Mesothelial cell of epicardium (in vitro differentiated cells): ENCODE measurements around the gene STXBP1. TPM values are rescaled to one million over a fixed set of nuclear protein-coding genes. Genes with fewer than 3 reads are reported as not detected.
A peak's percentile ranks its signal among the peaks of the same experiment; 100 is the strongest.

Source experiments
- DNase-seq, 2 experiments: peaks; one replicate each; pipeline ENCODE4 v3.0.0; 2021; ENCODE audit warnings: low spot score in 2 of 2; ENCODE audit not compliant: unreplicated experiment in 2 of 2
- H3K27ac Mint-ChIP-seq: 2 replicates; pipeline ENCODE4 v1.8.0; 2021; ENCODE audit warnings: mixed read lengths
- H3K27me3 Mint-ChIP-seq: 2 replicates; pipeline ENCODE4 v1.8.0; 2021; ENCODE audit warnings: low read depth, mixed read lengths
- H3K36me3 Mint-ChIP-seq: 2 replicates; pipeline ENCODE4 v1.8.0; 2021; ENCODE audit warnings: mixed read lengths
- H3K4me1 Mint-ChIP-seq: 2 replicates; pipeline ENCODE4 v1.8.0; 2021; ENCODE audit warnings: mixed read lengths
- H3K4me3 Mint-ChIP-seq: 2 replicates; pipeline ENCODE4 v1.8.0; 2021; ENCODE audit warnings: mild to moderate bottlenecking, moderate library complexity, mixed read lengths
- H3K9me3 Mint-ChIP-seq: 2 replicates; pipeline ENCODE4 v1.8.0; 2021; ENCODE audit warnings: mixed read lengths
- total RNA-seq: library from RNA; stranded (reverse); gene quantifications from 3 replicates; pipeline ENCODE4 v1.2.1, GENCODE V29; 2021
- TF ChIP-seq, protein P1 (sequence below): fragments of 200-600 bp; sonication (generic); IDR thresholded peaks from one replicate; pipeline ENCODE4 v1.5.0; 2021; ENCODE audit warnings: antibody characterized with exemption; ENCODE audit not compliant: unreplicated experiment

The STXBP1 gene
- total RNA-seq, 1 donor from 2014 or later: 105 TPM

DNA sequence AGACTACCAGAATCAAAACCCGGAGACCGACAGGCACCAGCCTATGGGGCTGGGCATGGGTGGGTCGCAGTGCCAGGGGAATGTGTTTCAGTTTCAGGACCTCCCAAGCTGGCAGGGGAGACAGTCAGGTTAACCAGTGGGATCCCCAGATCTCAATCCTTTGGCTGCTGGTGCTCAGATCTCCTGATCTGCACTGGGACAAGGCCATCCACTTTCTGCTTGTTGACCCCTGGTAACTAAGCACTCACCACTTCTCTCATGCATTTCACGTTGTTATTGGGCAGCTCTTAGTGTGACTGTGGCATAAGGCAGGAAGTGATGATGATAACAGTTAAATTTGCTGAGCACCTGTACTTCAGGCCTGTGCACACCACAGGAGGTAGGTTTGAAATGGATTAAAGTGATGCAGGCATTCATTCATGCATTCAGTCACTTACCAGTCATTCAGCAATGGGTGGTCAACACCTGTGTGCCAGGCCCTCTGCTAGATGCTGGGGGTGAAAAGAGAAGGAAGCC, 42.1 kb upstream of the STXBP1 start:
- peak overlapping the region; percentile 78 for H3K4me3 Mint-ChIP-seq
- no peaks in the 10 kb centered on the region for H3K9me3 Mint-ChIP-seq
- no peak for DNase-seq
- peaks cover 51% of the 10 kb centered on the region for H3K4me1 Mint-ChIP-seq
- TF ChIP-seq, protein P1, sequence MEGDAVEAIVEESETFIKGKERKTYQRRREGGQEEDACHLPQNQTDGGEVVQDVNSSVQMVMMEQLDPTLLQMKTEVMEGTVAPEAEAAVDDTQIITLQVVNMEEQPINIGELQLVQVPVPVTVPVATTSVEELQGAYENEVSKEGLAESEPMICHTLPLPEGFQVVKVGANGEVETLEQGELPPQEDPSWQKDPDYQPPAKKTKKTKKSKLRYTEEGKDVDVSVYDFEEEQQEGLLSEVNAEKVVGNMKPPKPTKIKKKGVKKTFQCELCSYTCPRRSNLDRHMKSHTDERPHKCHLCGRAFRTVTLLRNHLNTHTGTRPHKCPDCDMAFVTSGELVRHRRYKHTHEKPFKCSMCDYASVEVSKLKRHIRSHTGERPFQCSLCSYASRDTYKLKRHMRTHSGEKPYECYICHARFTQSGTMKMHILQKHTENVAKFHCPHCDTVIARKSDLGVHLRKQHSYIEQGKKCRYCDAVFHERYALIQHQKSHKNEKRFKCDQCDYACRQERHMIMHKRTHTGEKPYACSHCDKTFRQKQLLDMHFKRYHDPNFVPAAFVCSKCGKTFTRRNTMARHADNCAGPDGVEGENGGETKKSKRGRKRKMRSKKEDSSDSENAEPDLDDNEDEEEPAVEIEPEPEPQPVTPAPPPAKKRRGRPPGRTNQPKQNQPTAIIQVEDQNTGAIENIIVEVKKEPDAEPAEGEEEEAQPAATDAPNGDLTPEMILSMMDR: no peak
- H3K27ac Mint-ChIP-seq: peak overlapping the region; percentile 94
- no peaks in the 10 kb centered on the region for H3K27me3 Mint-ChIP-seq
- H3K36me3 Mint-ChIP-seq: no peaks in the 10 kb centered on the region

DNA sequence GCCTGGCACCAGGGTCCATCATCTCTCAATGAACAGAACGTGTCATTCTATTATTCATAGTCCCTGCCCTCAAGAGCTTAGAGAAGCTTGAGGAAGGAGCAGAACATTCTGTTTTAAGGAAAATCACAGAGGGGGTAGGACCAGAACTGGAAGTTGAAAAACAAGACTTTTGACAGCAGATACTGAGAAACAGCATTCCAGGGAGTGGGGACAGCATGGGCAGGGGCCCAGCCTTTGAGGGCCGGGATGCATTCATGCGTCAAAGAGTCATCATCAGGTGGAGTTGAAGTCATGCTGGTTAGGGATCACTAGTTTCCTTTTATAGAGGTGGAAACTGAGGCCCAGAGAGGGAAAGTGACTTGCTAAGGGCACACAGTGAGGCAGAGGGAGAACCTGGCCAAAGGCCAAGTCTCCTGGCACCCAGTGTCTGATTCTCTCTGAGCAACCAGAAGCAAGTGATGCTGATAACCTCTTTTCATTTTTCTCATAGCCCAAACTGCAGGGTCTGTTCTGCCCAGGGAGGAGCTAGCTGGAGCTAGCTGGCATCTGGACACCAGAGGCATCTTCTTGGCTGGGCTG, 41.5 kb upstream of the STXBP1 start:
- no peak overlapping the region for H3K4me3 Mint-ChIP-seq
- H3K9me3 Mint-ChIP-seq: no peaks in the 10 kb centered on the region
- no peak for DNase-seq
- no peaks in the 10 kb centered on the region for H3K36me3 Mint-ChIP-seq
- H3K4me1 Mint-ChIP-seq: peaks cover 53% of the 10 kb centered on the region
- no peaks in the 10 kb centered on the region for H3K27me3 Mint-ChIP-seq
- peak overlapping the region; percentile 94 for H3K27ac Mint-ChIP-seq
- TF ChIP-seq, protein P1: no peak

DNA sequence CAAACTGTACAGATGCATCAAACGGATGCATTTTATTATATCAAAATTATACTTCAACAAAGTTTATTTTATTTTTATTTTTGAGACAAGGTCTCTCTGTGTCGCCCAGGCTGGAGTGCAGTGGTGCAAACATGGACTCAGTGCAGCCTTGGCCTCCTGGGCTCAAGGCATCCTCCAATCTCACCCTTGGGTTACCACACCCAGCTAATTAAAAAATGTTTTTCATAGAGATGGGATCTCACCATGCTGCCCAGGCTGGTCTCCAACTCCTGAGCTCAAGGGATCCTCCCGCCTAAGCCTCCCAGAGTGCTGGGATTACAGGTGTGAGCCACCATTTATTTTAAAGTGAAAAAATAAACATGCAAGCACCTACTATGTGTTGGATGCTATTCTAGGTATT, 40.1 kb upstream of the STXBP1 start:
- H3K4me1 Mint-ChIP-seq: peaks cover 49% of the 10 kb centered on the region
- no peak for DNase-seq
- H3K27ac Mint-ChIP-seq: no peak overlapping the region
- no peaks in the 10 kb centered on the region for H3K9me3 Mint-ChIP-seq
- TF ChIP-seq, protein P1: no peak
- no peaks in the 10 kb centered on the region for H3K36me3 Mint-ChIP-seq
- H3K27me3 Mint-ChIP-seq: no peaks in the 10 kb centered on the region
- no peak overlapping the region for H3K4me3 Mint-ChIP-seq

DNA sequence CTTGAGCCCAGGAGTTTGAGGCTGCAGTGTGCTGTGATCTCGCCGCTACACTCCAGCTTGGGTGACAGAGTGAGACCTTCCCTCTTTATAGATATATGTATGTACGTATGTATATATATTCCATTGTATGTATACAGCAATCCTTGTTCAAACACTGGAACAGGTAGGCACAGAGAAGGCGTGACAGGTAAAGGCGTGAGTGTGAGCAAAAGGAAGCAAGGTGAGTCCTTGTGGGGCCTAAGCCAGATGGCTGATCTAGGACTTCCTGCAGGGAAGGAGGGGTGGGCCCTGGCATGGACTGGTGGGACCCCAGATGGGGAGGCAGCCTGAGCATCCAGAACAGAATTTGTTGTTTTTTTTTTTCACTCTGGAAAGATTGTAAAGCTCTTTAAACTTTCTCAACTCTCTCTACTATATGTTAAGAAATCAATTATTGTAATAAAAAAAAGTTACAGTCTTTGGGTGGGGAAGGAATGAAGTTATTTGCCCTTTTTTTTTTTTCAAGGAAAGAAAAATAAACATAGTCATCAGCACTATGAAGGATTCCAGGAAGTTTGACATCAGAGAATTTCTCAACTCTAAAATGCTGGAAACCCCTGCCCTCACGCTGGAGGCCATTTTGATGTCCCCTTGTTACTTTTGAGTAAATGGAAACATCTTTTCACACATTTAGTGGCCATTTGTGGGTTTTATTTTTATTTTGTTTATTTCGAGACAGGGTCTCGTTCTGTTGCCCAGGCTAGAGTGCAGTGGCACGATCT, 38.9 kb upstream of the STXBP1 start:
- Mint-ChIP-seq H3K36me3 (no peaks in the 10 kb centered on the region), H3K4me1 (peaks cover 41% of the 10 kb centered on the region), H3K27ac (peak overlapping the region; percentile 86), H3K9me3 (no peaks in the 10 kb centered on the region), H3K4me3 (no peak overlapping the region), H3K27me3 (no peaks in the 10 kb centered on the region)
- TF ChIP-seq, protein P1: no peak
- DNase-seq: no peak

DNA sequence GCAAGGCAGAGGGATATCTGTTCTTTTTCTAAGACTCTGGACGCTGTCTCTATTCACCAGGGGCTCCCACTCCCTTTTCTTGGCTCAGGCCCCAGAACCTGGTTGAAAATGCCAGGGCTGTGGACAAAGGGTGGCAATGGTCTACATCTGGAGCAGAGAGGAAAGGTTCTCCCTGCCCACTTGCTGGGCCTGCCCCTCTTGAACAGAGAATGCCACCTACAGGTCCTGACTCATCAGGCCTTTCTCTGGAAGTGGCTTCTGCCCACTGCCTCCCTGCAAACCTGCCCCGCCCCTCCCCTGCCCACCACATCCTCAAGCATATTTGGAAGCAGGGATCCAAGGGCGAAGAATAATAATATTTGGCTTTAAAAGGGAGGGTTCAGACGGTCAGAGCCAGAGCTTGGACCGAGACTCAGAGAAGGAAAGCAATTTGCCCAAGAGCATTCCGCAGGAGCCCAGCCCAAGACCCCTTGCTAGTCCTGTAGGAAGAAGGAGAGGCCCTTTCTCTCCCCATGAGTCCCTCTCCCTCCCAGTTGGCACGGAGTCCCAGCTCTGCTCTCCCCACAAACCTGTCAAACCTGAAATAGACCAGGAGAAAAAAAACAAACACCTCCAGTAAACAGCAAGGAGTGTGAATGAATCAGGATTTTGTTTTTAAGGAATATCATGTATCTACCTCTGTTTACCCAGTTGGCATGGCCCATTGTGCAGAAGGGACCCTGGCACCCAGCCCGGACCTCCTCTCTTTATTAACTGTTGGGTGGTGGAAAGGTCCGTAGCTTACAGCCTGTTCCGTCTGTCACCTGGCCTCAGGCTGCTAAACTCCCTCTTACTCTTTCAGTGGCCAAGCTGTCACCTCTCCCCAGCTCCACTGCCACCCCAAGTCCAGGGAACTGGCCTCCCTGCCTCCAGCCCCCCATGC, 37.7 kb upstream of the STXBP1 start:
- H3K27me3 Mint-ChIP-seq: no peaks in the 10 kb centered on the region
- no peak overlapping the region for H3K4me3 Mint-ChIP-seq
- TF ChIP-seq, protein P1: no peak
- H3K27ac Mint-ChIP-seq: peak overlapping the region; percentile 81
- no peak for DNase-seq
- H3K9me3 Mint-ChIP-seq: no peaks in the 10 kb centered on the region
- no peaks in the 10 kb centered on the region for H3K36me3 Mint-ChIP-seq
- peaks cover 44% of the 10 kb centered on the region for H3K4me1 Mint-ChIP-seq
